T-helper 1 cell treated with Interleukin-12 subunit alpha and Interleukin-12 subunit beta and Interleukin-4 antibody, amounts not matched to agents 30 μg/mL and 1 μg/mL, for 36 hours (primary cell): ENCODE data around the gene TXNRD3.

ENCODE experiments used
- H3K27ac Mint-ChIP-seq: one replicate; pipeline ENCODE4 v1.8.0; 2021; ENCODE audit warnings: mild to moderate bottlenecking, mixed read lengths
- H3K27me3 Mint-ChIP-seq: one replicate; pipeline ENCODE4 v1.8.0; 2021; ENCODE audit warnings: low read depth, mixed read lengths
- H3K36me3 Mint-ChIP-seq: one replicate; pipeline ENCODE4 v1.8.0; 2021; ENCODE audit warnings: low read depth, mixed read lengths
- H3K4me1 Mint-ChIP-seq: one replicate; pipeline ENCODE4 v1.8.0; 2021; ENCODE audit warnings: low read depth, mixed read lengths
- H3K4me3 Mint-ChIP-seq: one replicate; pipeline ENCODE4 v1.8.0; 2021; ENCODE audit warnings: mild to moderate bottlenecking, moderate library complexity, mixed read lengths
- H3K9me3 Mint-ChIP-seq: one replicate; pipeline ENCODE4 v1.8.0; 2021; ENCODE audit warnings: mixed read lengths

The TXNRD3 gene

DNA sequence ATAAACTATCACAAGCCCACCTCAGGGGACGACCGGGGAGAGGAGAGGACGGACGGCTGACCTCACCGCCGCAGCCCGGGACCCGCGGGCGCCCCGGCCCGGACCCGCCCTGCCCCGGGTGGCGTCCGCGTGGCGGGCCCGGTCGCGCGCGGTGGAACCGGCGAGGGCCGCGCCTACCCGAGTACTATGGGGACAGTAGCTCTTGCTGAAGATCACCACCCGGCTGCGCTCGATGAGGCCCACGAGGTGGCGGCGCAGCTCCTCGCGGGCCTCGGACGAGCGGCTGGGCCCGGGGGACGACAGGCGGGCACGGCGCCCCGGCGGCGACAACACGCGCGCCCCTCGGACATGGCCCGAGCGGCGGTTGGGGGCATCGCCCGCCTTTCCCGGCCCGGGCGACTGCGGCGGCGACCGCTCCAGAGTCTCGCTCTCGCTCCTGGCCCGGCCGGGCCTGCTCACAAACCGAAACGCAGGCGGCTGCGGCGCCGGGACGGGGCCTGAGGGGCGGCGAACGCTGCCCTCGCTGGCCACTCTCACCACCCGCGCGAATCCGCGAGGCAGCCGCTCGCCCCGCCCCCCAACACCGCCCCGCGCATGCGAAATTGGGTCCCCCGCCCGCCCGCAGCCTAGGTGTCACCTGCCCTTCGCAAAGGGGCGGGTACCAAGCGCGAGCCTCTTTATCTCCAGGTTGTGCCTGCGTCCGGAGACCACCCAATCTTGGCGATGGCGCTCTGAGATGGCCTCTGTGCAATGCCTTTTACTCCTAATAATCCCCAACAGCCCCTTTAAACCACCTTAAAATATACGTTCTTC is at the start of gene TXNRD3:
Gene TXNRD3 (minus strand): TSS at position 554 of the 813 bp plus-strand sequence.
- peak within 1 kb of the TSS; percentile 75 for H3K4me3 Mint-ChIP-seq
- H3K27ac Mint-ChIP-seq: no peak within 1 kb of the TSS
- H3K27me3 Mint-ChIP-seq: peaks cover 50% of the 10 kb centered on the region
- peaks cover 4% of the 10 kb centered on the region for H3K9me3 Mint-ChIP-seq
- peaks cover 1% of the 10 kb centered on the region for H3K36me3 Mint-ChIP-seq
- no peaks in the 10 kb centered on the region for H3K4me1 Mint-ChIP-seq

DNA sequence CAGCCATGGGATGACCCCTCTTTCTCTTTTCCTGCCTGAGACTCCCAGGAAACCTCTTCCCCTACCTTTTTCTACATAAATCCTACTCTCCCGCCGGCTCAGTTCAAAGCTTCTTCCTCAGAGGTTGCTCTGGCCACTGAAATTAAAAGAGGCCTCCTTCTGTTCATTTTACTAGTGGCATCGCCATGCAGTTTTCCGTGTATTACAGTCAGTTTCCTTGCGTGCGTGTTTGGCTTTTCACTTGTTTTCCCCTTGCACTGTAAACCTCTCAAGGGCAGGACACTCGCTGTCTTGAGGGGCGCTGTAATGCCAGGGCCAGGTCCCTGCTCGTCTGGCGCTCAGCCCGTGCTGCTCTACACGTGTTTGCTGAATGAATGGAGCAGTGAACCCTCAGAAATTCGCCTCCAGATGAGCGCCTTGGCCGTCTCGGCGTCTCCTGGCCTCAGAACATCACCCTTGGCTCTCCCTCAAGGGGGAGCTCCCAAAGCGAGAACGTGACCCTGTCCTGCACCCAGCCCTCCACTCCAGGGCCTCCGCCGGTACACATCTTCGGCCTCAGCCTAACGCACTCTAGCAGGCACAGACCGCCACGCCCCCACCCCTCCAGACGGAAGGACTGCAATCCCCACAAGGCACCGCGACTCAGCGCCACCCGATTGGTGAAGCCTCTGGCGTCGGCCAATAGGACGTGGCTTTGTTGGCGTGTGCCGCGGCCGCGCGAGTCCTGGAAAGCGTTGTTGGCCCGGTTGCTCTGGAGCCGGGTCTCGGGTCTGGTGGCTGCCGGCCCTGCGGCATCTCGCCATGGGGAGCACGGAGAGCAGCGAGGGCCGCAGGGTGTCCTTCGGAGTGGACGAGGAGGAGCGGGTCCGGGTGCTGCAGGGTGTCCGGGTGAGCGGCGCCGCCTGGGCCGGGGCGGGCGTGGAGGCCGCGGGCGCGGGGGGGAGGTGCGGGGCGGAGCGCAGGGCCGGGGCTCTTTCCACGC is 48.9 kb upstream of the TXNRD3 start, which contains the start of gene CHCHD6:
Gene CHCHD6 (plus strand): TSS at position 729 of the 982 bp plus-strand sequence. CDS start 73 bp downstream, at position 802.
- Mint-ChIP-seq H3K4me3 (peak within 1 kb of the TSS; percentile 95), H3K9me3 (no peaks in the 10 kb centered on the region), H3K36me3 (no peaks in the 10 kb centered on the region), H3K4me1 (peaks cover 15% of the 10 kb centered on the region), H3K27me3 (peaks cover 37% of the 10 kb centered on the region), H3K27ac (peak within 1 kb of the TSS; percentile 55)

DNA sequence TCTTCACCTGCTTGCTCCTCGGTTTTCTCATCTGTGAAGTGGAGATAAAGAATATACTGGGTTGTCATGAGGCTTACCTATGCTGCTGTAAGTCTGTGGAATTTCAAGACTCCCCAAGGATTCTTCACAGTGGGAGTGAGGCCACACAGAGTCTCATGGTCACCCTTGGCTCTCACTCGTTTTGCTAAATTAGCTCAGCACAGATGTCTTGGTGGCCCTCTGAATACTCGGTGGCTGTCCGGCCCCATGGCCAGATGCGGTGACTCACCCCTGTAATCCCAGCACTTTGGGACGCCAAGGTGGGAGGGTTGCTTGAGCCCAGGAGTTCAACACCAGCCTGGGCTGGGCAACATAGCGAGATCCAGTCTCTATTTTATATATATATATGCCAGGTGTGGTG is 44.1 kb upstream of the TXNRD3 start:
- Mint-ChIP-seq H3K9me3 (no peaks in the 10 kb centered on the region), H3K4me1 (peaks cover 8% of the 10 kb centered on the region), H3K36me3 (no peaks in the 10 kb centered on the region), H3K4me3 (no peak overlapping the region), H3K27ac (no peak overlapping the region), H3K27me3 (peaks cover 58% of the 10 kb centered on the region)

DNA sequence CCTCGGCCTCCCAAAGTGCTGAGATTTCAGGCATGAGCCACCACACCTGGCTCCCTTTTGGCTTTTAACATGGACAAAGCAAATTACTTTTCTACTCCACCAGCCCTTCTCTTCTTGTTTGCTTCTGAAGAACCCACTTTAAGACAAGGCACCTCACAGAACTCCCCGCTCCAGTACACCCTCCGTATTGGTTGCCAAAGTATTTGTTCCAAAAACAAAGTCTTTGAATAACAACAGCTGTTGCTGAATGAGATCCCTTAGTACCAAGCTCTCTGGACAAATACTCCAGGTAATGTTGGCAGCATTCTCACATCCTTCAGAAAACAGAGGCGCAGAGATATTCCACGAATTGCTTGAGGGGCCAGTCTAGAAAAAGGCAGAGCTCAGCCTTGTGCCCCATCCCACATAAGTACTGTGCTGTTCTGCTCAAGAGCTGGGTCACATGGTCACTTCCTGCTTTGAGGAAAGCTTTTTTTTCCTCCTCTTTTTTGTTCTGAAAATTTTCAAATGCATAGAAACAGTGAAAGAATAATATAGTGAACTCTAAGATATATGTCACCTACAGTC is 41.9 kb upstream of the TXNRD3 start:
- H3K27ac Mint-ChIP-seq: no peak overlapping the region
- H3K9me3 Mint-ChIP-seq: no peaks in the 10 kb centered on the region
- H3K36me3 Mint-ChIP-seq: no peaks in the 10 kb centered on the region
- H3K4me1 Mint-ChIP-seq: no peaks in the 10 kb centered on the region
- peaks cover 48% of the 10 kb centered on the region for H3K27me3 Mint-ChIP-seq
- no peak overlapping the region for H3K4me3 Mint-ChIP-seq

DNA sequence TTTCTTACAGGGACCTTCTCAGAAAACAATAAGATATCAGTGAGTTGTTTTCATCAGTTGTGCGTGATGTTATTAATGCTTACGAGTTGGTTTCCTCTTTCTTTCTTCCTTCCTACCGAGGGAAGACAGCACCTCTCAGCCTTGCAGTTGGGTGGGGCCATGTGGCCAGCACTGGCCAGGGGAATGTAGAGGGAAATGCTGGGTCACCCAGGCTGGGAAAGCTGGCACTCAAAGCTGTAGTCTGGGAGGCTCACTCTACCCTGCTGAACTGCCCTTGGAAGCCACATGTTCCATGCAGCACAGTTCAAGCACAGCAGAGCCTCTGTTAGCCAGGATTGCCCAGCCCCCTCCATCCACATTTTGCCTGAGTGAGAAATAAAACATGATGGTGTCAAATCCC is 39.0 kb upstream of the TXNRD3 start:
- Mint-ChIP-seq H3K36me3 (no peaks in the 10 kb centered on the region), H3K4me3 (no peak overlapping the region), H3K4me1 (no peaks in the 10 kb centered on the region), H3K27ac (no peak overlapping the region), H3K9me3 (no peaks in the 10 kb centered on the region), H3K27me3 (peaks cover 40% of the 10 kb centered on the region)

DNA sequence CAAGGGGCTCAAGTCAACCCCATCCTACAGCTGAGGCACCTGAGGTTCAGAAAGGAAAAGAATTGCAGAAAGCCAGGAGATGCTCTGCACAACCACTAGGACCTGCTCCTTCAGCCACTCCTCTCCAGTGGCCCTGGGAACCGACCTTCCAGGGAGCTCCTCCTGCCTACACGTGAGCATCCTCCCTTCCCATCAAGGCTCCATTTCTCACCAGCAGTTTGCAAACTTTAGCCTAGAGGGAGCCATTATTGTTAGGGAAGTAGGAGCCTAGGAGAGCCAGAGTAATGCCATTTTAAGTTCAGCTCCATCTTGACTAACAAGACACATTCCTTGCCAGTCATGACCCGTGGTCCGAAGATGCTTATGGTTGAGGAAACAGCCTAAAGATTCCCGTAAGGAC is 37.9 kb upstream of the TXNRD3 start:
- Mint-ChIP-seq H3K4me3 (no peak overlapping the region), H3K27ac (no peak overlapping the region), H3K4me1 (no peaks in the 10 kb centered on the region), H3K9me3 (no peaks in the 10 kb centered on the region), H3K36me3 (no peaks in the 10 kb centered on the region), H3K27me3 (peaks cover 39% of the 10 kb centered on the region)

DNA sequence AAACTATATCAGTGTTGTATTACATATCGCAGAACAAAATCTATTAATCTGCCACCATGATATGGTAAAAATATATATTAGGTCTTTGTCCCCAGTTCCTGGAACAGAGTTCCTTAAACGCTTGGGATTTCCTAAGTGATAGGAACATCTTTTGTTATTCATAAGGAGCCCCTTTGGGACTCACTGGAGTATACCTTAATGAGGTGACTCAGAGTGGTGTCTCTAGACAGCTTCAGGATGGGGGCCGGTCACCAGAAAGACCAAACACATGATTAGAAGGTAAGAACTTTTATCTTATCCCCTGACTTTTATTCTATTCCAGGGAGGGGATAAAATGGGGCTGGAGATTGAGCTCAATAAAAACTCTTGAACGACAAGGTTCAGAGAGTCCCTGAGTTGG is 36.8 kb upstream of the TXNRD3 start:
- Mint-ChIP-seq H3K36me3 (no peaks in the 10 kb centered on the region), H3K9me3 (no peaks in the 10 kb centered on the region), H3K4me1 (no peaks in the 10 kb centered on the region), H3K27ac (no peak overlapping the region), H3K4me3 (no peak overlapping the region), H3K27me3 (peaks cover 37% of the 10 kb centered on the region)

DNA sequence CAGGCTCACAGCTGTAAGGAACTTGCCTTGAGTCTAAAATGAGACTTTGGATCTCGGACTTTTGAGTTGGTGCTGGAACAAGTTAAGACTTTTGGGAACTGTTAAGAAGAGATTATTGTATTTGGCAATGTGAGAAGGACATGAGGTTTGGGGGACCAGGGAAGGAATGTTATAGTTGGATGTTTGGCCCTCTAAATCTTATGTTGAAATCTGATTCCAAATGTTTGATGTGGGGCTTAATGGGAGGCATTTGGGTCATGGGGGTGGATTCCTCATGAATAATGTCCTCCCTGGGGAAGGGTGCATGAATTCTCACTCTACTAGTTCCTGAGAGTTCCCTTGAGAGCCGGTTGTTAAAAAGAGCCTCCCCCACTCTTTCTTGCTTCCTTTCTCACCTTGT is 30.6 kb upstream of the TXNRD3 start:
- peaks cover 11% of the 10 kb centered on the region for H3K27me3 Mint-ChIP-seq
- no peaks in the 10 kb centered on the region for H3K4me1 Mint-ChIP-seq
- H3K27ac Mint-ChIP-seq: no peak overlapping the region
- H3K9me3 Mint-ChIP-seq: no peaks in the 10 kb centered on the region
- H3K4me3 Mint-ChIP-seq: no peak overlapping the region
- H3K36me3 Mint-ChIP-seq: no peaks in the 10 kb centered on the region

DNA sequence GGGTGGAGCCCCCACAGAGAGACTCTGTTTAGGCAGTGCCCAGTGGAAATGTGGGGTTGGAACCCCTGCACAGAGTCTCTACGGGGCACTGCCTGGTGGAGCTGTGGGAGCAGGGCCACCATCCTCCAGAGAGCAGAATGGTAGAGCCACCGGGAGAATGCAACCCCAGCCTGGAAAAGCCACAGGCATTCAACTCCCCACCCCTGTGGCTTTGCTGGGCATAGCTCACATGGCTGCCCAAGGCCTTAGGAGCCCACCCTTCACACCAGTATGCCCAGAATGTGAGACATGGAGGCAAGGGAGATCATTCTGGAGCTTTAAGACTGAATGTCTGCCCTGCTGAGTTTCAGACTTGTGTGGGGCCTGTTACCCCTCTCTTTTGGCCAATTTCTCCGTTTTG is 30.1 kb upstream of the TXNRD3 start:
- H3K36me3 Mint-ChIP-seq: no peaks in the 10 kb centered on the region
- H3K9me3 Mint-ChIP-seq: no peaks in the 10 kb centered on the region
- no peaks in the 10 kb centered on the region for H3K4me1 Mint-ChIP-seq
- no peak overlapping the region for H3K4me3 Mint-ChIP-seq
- peaks cover 8% of the 10 kb centered on the region for H3K27me3 Mint-ChIP-seq
- no peak overlapping the region for H3K27ac Mint-ChIP-seq

DNA sequence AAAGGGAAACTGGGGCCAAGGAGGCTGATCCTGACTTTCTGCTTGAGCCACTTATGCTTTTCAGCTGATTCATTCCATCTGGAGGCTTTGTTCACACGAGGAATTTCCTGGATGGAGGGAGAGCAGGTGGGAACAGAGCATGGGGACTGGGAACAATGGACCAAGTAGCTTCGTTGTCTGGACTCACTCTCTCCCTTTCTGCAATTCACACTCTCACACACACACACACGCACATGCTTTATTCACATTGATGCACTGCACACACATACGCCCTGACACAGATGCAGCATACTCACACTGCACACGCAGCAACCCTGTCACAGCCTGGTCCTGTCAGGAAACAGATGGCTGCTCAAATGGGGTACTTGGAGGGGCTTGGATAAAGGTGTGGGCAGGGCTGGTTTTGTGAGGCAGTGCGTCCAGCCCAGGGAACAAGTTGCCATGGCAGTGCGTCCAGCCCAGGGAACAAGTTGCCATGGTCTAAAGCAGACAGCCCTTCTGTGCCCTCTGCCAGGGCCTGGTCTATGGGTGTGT is 29.4 kb upstream of the TXNRD3 start:
- no peaks in the 10 kb centered on the region for H3K4me1 Mint-ChIP-seq
- no peak overlapping the region for H3K27ac Mint-ChIP-seq
- no peak overlapping the region for H3K4me3 Mint-ChIP-seq
- no peaks in the 10 kb centered on the region for H3K36me3 Mint-ChIP-seq
- H3K27me3 Mint-ChIP-seq: peaks cover 6% of the 10 kb centered on the region
- no peaks in the 10 kb centered on the region for H3K9me3 Mint-ChIP-seq

DNA sequence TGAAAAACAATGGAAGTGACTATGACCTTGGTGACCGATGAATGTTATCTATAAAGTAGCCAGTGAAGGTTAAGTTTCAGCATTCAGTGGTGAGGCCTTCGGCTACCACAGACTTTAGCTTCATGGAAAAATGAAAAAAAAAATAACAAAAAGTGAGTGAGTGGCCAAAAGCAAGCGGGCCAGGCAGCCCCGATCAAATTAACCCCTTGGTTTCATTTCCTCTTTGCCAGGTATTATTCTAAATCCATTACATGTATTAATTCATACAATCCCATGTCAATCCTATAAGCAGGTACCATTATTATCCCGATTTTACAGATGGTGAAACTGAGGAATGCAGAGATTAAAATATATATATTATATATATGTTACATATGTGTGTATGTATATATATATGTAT is 28.1 kb upstream of the TXNRD3 start:
- Mint-ChIP-seq H3K4me3 (no peak overlapping the region), H3K9me3 (no peaks in the 10 kb centered on the region), H3K36me3 (no peaks in the 10 kb centered on the region), H3K4me1 (no peaks in the 10 kb centered on the region), H3K27ac (no peak overlapping the region), H3K27me3 (peaks cover 4% of the 10 kb centered on the region)

DNA sequence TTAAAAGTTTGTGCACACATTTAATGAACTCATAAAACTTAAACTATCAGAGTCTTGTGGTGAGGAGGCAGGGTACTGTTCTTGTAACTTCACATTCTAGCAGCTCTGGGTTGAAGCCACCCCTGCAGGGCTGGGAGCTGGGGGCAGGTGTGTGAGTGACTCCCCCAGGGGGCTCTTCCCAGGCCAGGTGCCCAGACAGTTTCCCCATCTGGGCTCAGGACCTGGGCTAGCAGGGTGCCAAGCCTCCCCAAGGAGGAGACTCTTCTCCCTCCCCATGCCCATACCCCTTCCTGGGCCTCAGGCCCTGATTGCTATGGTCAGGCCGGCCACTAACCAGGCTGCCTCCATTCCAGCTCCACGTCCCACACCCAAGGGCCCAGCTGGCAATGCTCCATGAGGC is 27.1 kb upstream of the TXNRD3 start:
- Mint-ChIP-seq H3K9me3 (no peaks in the 10 kb centered on the region), H3K36me3 (no peaks in the 10 kb centered on the region), H3K27me3 (no peaks in the 10 kb centered on the region), H3K27ac (no peak overlapping the region), H3K4me1 (no peaks in the 10 kb centered on the region), H3K4me3 (no peak overlapping the region)

DNA sequence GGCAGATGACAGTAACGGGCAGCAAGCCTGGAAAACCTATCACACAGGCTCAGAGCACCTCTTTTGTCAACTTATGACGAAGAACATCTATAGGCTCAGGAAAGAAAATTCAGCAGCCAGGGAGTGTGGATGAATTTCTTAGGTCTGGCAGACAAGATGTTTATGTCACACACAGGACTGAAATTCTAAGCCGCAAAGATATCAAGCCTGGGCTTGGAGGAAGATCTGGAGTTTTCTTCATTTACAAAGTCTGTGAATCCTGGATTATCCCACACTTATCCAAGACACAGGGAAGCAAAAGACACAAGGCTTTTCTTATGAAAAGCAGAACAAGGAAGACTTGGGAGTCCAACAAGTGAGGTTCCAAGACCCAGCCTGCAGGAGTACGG is 25.7 kb upstream of the TXNRD3 start:
- H3K4me3 Mint-ChIP-seq: no peak overlapping the region
- no peaks in the 10 kb centered on the region for H3K9me3 Mint-ChIP-seq
- H3K27ac Mint-ChIP-seq: no peak overlapping the region
- H3K27me3 Mint-ChIP-seq: peaks cover 5% of the 10 kb centered on the region
- no peaks in the 10 kb centered on the region for H3K4me1 Mint-ChIP-seq
- H3K36me3 Mint-ChIP-seq: no peaks in the 10 kb centered on the region

DNA sequence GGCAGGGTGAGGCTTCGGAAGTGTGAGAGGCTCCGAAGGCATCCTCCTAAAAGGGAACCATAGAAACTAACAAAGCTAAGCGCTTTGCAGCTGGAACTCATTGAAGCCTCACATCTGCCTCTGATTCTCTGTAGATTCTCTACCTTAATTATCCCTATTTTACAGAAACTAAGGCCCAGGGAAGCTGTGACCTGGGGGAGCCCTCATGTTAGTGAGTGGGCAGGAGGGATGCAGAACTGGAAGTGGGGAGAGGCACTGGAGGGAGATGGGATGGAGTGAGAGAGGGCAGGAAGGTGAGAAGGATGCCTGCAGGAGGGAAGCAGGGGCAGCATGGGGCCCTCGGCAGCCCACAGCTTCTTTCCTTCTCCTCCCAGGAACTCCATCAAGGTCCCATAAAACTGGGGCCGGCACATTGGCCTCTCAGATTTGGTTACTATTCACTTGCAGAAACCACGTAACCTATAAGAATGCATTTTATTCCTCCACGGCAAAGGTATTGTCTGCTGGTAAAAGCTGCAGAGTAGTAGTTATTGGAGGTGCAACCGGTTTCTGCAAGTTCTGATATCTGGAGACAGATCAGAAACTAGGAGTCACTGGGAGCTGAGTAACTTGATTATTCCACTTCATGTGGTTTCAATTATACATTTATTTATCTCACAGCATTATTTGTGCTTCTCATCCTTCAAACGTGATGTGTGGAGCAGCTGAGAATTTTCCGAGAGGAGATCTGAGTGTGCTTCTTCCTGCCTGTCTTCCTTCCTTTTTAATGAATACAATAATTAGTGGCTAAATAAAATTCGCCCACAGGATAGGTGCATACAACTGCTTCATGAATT is 25.1 kb upstream of the TXNRD3 start:
- Mint-ChIP-seq H3K4me3 (no peak overlapping the region), H3K4me1 (no peaks in the 10 kb centered on the region), H3K36me3 (no peaks in the 10 kb centered on the region), H3K27ac (no peak overlapping the region), H3K27me3 (peaks cover 5% of the 10 kb centered on the region), H3K9me3 (no peaks in the 10 kb centered on the region)
